ENCODE measurements around the gene MAD1L1.

Gene MAD1L1

GRCh38 chr7:2066251-2066919 lies 166.4 kb downstream of the MAD1L1 start:
- Histone ChIP-seq H3K4me1 (ENCODE audit: control extremely low read depth in 1 of 4, control insufficient read depth in 4 of 4, insufficient read depth in 4 of 4, low read length in 3 of 4) (peaks cover 0 to 16% (median 11%) of the 10 kb centered on the region in 4 experiments), H3K27me3 (replicated peaks in 2 of 5; ENCODE audit: control insufficient read depth in 4 of 5, insufficient read depth in 5 of 5, low read length in 4 of 5) (no peaks in the 10 kb centered on the region), H3K27ac (ENCODE audit: insufficient read depth in 1 of 2, low read depth in 1 of 2, low read length in 2 of 2, poor library complexity in 1 of 2, severe bottlenecking in 2 of 2) (no peak overlapping the region), H3K4me3 (ENCODE audit: control insufficient read depth in 1 of 7, extremely low read depth in 1 of 7, insufficient read depth in 4 of 7, low read depth in 2 of 7, low read length in 6 of 7) (no peak overlapping the region), H3K36me3 (ENCODE audit: control insufficient read depth in 4 of 4, insufficient read depth in 4 of 4, low read length in 3 of 4) (peaks cover 0 to 43% (median 9%) of the 10 kb centered on the region in 4 experiments), H3K9me3 (ENCODE audit: control extremely low read depth in 1 of 5, control insufficient read depth in 4 of 5, insufficient read depth in 2 of 5, low read depth in 1 of 5, low read length in 4 of 5) (no peaks in the 10 kb centered on the region)
- ChIA-PET POLR2A (no interaction called here), CTCF (interaction anchor here (1.1 kb wide), 1 partner anchor 34 kb away, joined by 3 read pairs; no protein-coding TSS in a partner anchor)
- DNase-seq: peak in 1 of 3 donors; percentile 19
- WGBS (ENCODE audit: insufficient coverage): 74% methylated on average over 27 of the region's 28 CpGs

- WGBS (ENCODE audit: insufficient coverage): 100% methylated on average over 13 of the region's 13 CpGs
- peaks cover 0 to 43% (median 9%) of the 10 kb centered on the region in 4 experiments for H3K36me3 ChIP-seq (ENCODE audit: control insufficient read depth in 4 of 4, insufficient read depth in 4 of 4, low read length in 3 of 4)
- H3K4me3 ChIP-seq (ENCODE audit: control insufficient read depth in 1 of 7, extremely low read depth in 1 of 7, insufficient read depth in 4 of 7, low read depth in 2 of 7, low read length in 6 of 7): no peak overlapping the region
- ChIA-PET POLR2A (no interaction called here), CTCF (interaction anchor here (1.1 kb wide), 1 partner anchor 34 kb away, joined by 3 read pairs; no protein-coding TSS in a partner anchor)
- peaks cover 0 to 16% (median 11%) of the 10 kb centered on the region in 4 experiments for H3K4me1 ChIP-seq (ENCODE audit: control extremely low read depth in 1 of 4, control insufficient read depth in 4 of 4, insufficient read depth in 4 of 4, low read length in 3 of 4)
- no peak overlapping the region for H3K27ac ChIP-seq (ENCODE audit: insufficient read depth in 1 of 2, low read depth in 1 of 2, low read length in 2 of 2, poor library complexity in 1 of 2, severe bottlenecking in 2 of 2)
- no peaks in the 10 kb centered on the region for H3K27me3 ChIP-seq (replicated peaks in 2 of 5; ENCODE audit: control insufficient read depth in 4 of 5, insufficient read depth in 5 of 5, low read length in 4 of 5)
- peaks cover 0 to 6% (median under 1%) of the 10 kb centered on the region in 5 experiments for H3K9me3 ChIP-seq (ENCODE audit: control extremely low read depth in 1 of 5, control insufficient read depth in 4 of 5, insufficient read depth in 2 of 5, low read depth in 1 of 5, low read length in 4 of 5)
- no peak for DNase-seq
Observed at GRCh38 chr7:2065528-2065927, 167.2 kb downstream of the MAD1L1 start.

GRCh38 chr7:2063563-2064260 lies 169.0 kb downstream of the MAD1L1 start:
- H3K27ac ChIP-seq (ENCODE audit: insufficient read depth in 1 of 2, low read depth in 1 of 2, low read length in 2 of 2, poor library complexity in 1 of 2, severe bottlenecking in 2 of 2): no peak overlapping the region
- ChIA-PET CTCF (interaction anchor here (0.9 kb wide), 1 partner anchor 22 kb away, joined by 3 read pairs; no protein-coding TSS in a partner anchor), POLR2A (interaction anchor here (0.7 kb wide), 1 partner anchor 173 kb away, joined by 3 read pairs; no protein-coding TSS in a partner anchor)
- H3K36me3 ChIP-seq (ENCODE audit: control insufficient read depth in 4 of 4, insufficient read depth in 4 of 4, low read length in 3 of 4): peaks cover 0 to 43% (median 12%) of the 10 kb centered on the region in 4 experiments
- 66% methylated on average over 21 of the region's 24 CpGs for WGBS (ENCODE audit: insufficient coverage)
- H3K27me3 ChIP-seq (replicated peaks in 2 of 5; ENCODE audit: control insufficient read depth in 4 of 5, insufficient read depth in 5 of 5, low read length in 4 of 5): no peaks in the 10 kb centered on the region
- peaks cover 0 to 17% (median 8%) of the 10 kb centered on the region in 5 experiments for H3K9me3 ChIP-seq (ENCODE audit: control extremely low read depth in 1 of 5, control insufficient read depth in 4 of 5, insufficient read depth in 2 of 5, low read depth in 1 of 5, low read length in 4 of 5)
- no peak overlapping the region for H3K4me3 ChIP-seq (ENCODE audit: control insufficient read depth in 1 of 7, extremely low read depth in 1 of 7, insufficient read depth in 4 of 7, low read depth in 2 of 7, low read length in 6 of 7)
- no peak for DNase-seq
- peaks cover 0 to 16% (median 11%) of the 10 kb centered on the region in 4 experiments for H3K4me1 ChIP-seq (ENCODE audit: control extremely low read depth in 1 of 4, control insufficient read depth in 4 of 4, insufficient read depth in 4 of 4, low read length in 3 of 4)

- H3K9me3 ChIP-seq (ENCODE audit: control extremely low read depth in 1 of 5, control insufficient read depth in 4 of 5, insufficient read depth in 2 of 5, low read depth in 1 of 5, low read length in 4 of 5): peaks cover 0 to 17% (median 8%) of the 10 kb centered on the region in 5 experiments
- H3K4me1 ChIP-seq (ENCODE audit: control extremely low read depth in 1 of 4, control insufficient read depth in 4 of 4, insufficient read depth in 4 of 4, low read length in 3 of 4): peaks cover 0 to 16% (median 11%) of the 10 kb centered on the region in 4 experiments
- ChIA-PET CTCF (interaction anchor here (0.9 kb wide), 1 partner anchor 21 kb away, joined by 3 read pairs; no protein-coding TSS in a partner anchor), POLR2A (no interaction called here)
- H3K27me3 ChIP-seq (replicated peaks in 2 of 5; ENCODE audit: control insufficient read depth in 4 of 5, insufficient read depth in 5 of 5, low read length in 4 of 5): no peaks in the 10 kb centered on the region
- WGBS (ENCODE audit: insufficient coverage): 98% methylated on average over 9 of the region's 11 CpGs
- DNase-seq: no peak
- H3K36me3 ChIP-seq (ENCODE audit: control insufficient read depth in 4 of 4, insufficient read depth in 4 of 4, low read length in 3 of 4): peaks cover 0 to 33% (median 8%) of the 10 kb centered on the region in 4 experiments
- H3K27ac ChIP-seq (ENCODE audit: insufficient read depth in 1 of 2, low read depth in 1 of 2, low read length in 2 of 2, poor library complexity in 1 of 2, severe bottlenecking in 2 of 2): no peak overlapping the region
- no peak overlapping the region for H3K4me3 ChIP-seq (ENCODE audit: control insufficient read depth in 1 of 7, extremely low read depth in 1 of 7, insufficient read depth in 4 of 7, low read depth in 2 of 7, low read length in 6 of 7)
Observed at GRCh38 chr7:2062648-2063047, 170.1 kb downstream of the MAD1L1 start.

- no peaks in the 10 kb centered on the region for H3K27me3 ChIP-seq (replicated peaks in 2 of 5; ENCODE audit: control insufficient read depth in 4 of 5, insufficient read depth in 5 of 5, low read length in 4 of 5)
- peaks cover 0 to 8% (median 5%) of the 10 kb centered on the region in 4 experiments for H3K4me1 ChIP-seq (ENCODE audit: control extremely low read depth in 1 of 4, control insufficient read depth in 4 of 4, insufficient read depth in 4 of 4, low read length in 3 of 4)
- H3K4me3 ChIP-seq (ENCODE audit: control insufficient read depth in 1 of 7, extremely low read depth in 1 of 7, insufficient read depth in 4 of 7, low read depth in 2 of 7, low read length in 6 of 7): no peak overlapping the region
- peaks cover 0 to 17% (median 8%) of the 10 kb centered on the region in 5 experiments for H3K9me3 ChIP-seq (ENCODE audit: control extremely low read depth in 1 of 5, control insufficient read depth in 4 of 5, insufficient read depth in 2 of 5, low read depth in 1 of 5, low read length in 4 of 5)
- no peak overlapping the region for H3K27ac ChIP-seq (ENCODE audit: insufficient read depth in 1 of 2, low read depth in 1 of 2, low read length in 2 of 2, poor library complexity in 1 of 2, severe bottlenecking in 2 of 2)
- no peak for DNase-seq
- peaks cover 0 to 25% (median 7%) of the 10 kb centered on the region in 4 experiments for H3K36me3 ChIP-seq (ENCODE audit: control insufficient read depth in 4 of 4, insufficient read depth in 4 of 4, low read length in 3 of 4)
- ChIA-PET CTCF (no interaction called here), POLR2A (no interaction called here)
- WGBS (ENCODE audit: insufficient coverage): 99% methylated on average over 10 of the region's 11 CpGs
Observed at GRCh38 chr7:2060701-2061100, 172.0 kb downstream of the MAD1L1 start.

GRCh38 chr7:2059964-2060700 lies 172.6 kb downstream of the MAD1L1 start:
- Histone ChIP-seq H3K4me3 (ENCODE audit: control insufficient read depth in 1 of 7, extremely low read depth in 1 of 7, insufficient read depth in 4 of 7, low read depth in 2 of 7, low read length in 6 of 7) (no peak overlapping the region), H3K27ac (ENCODE audit: insufficient read depth in 1 of 2, low read depth in 1 of 2, low read length in 2 of 2, poor library complexity in 1 of 2, severe bottlenecking in 2 of 2) (no peak overlapping the region), H3K4me1 (ENCODE audit: control extremely low read depth in 1 of 4, control insufficient read depth in 4 of 4, insufficient read depth in 4 of 4, low read length in 3 of 4) (peaks cover 0 to 8% (median 5%) of the 10 kb centered on the region in 4 experiments), H3K36me3 (ENCODE audit: control insufficient read depth in 4 of 4, insufficient read depth in 4 of 4, low read length in 3 of 4) (peaks cover 0 to 20% (median 7%) of the 10 kb centered on the region in 4 experiments), H3K9me3 (ENCODE audit: control extremely low read depth in 1 of 5, control insufficient read depth in 4 of 5, insufficient read depth in 2 of 5, low read depth in 1 of 5, low read length in 4 of 5) (peaks cover 0 to 17% (median 8%) of the 10 kb centered on the region in 5 experiments), H3K27me3 (replicated peaks in 2 of 5; ENCODE audit: control insufficient read depth in 4 of 5, insufficient read depth in 5 of 5, low read length in 4 of 5) (no peaks in the 10 kb centered on the region)
- DNase-seq: no peak
- CTCF ChIA-PET: no interaction called here
- WGBS (ENCODE audit: insufficient coverage): 96% methylated on average over 66 of the region's 66 CpGs
- POLR2A ChIA-PET: no interaction called here

All from common myeloid progenitor, CD34-positive (primary cell).